Spinal cord (tissue), 10 donors: Measurements from ENCODE around the gene CCNB2. TPM values are rescaled to one million over a fixed set of nuclear protein-coding genes. Genes with fewer than 3 reads are reported as not detected.
"Not testable (repeated sequence)": the region's sequence is repeated elsewhere in the genome, so short reads cannot be mapped to it uniquely, and the experiment has no call there.

Source experiments
- DNase-seq, 6 donors: peaks; one replicate each; pipeline versions ENCODE4 v3.0.0 to v3.0.0-alpha.2; 2013 to 2015; ENCODE audit warnings: low spot score in 6 of 6, low read depth in 4 of 6
- H3K27ac ChIP-seq: one replicate; pipeline ENCODE4 v1.5.1; 2013; ENCODE audit warnings: low read depth, low read length, control low read depth
- H3K27me3 ChIP-seq: one replicate; pipeline ENCODE4 v1.6.1; 2013; ENCODE audit warnings: low read length; ENCODE audit not compliant: control insufficient read depth, insufficient read depth
- H3K36me3 ChIP-seq: one replicate; pipeline ENCODE4 v1.6.1; 2013; ENCODE audit warnings: low read length; ENCODE audit not compliant: control insufficient read depth, insufficient read depth
- H3K4me1 ChIP-seq: one replicate; pipeline ENCODE4 v1.6.1; 2013; ENCODE audit warnings: low read length; ENCODE audit not compliant: control insufficient read depth, insufficient read depth
- H3K4me3 ChIP-seq: one replicate; pipeline ENCODE4 v1.5.1; 2013; ENCODE audit warnings: low read depth, low read length, control low read depth
- H3K9me3 ChIP-seq: one replicate; pipeline ENCODE4 v1.6.1; 2013; ENCODE audit warnings: low read length; ENCODE audit not compliant: control insufficient read depth, insufficient read depth
- WGBS: methylation state at CpG from one replicate; pipeline ENCODE4 v1.1.5; 2013; ENCODE audit warnings: missing lambda C conversion rate; ENCODE audit not compliant: insufficient coverage; 5-methylcytosine and 5-hydroxymethylcytosine counted together
- polyA plus RNA-seq, 2 donors: library from polyadenylated mRNA; unstranded; fragments of 120-200 nt; gene quantifications; one replicate each; pipeline ENCODE4 v1.2.1, GENCODE V29; 2013; ENCODE audit not compliant: insufficient read length in 2 of 2
- total RNA-seq, 2 donors: library from RNA; depleted of rRNA in 1 of 2; stranded (reverse); fragments of 120-200 nt in 1 of 2; fragments of >200 nt in 1 of 2; gene quantifications; one replicate each; pipeline versions ENCODE4 v1.2.3 to v1.2.4, GENCODE V29; 2013 to 2014
- donor health status: healthy.

Gene CCNB2
- total and polyA plus RNA-seq, 4 donors: 11.2 to 18.8 (median 16.4) TPM

- H3K27me3 ChIP-seq, DNase-seq, H3K4me3 ChIP-seq, H3K4me1 ChIP-seq, H3K27ac ChIP-seq, H3K36me3 ChIP-seq, H3K9me3 ChIP-seq: not testable (repeated sequence)
- WGBS: no CpG with 5 or more reads among the region's 4 CpGs
Observed at GRCh38 chr15:59125683-59126082, 20.7 kb downstream of the CCNB2 start.

- not testable (repeated sequence) for H3K4me3 ChIP-seq, DNase-seq, H3K9me3 ChIP-seq, H3K27me3 ChIP-seq, H3K27ac ChIP-seq, H3K4me1 ChIP-seq
- H3K36me3 ChIP-seq: peaks cover 10% of the 10 kb centered on the region
- no CpG with 5 or more reads among the region's 1 CpG for WGBS
Observed at GRCh38 chr15:59127255-59127654, 22.3 kb downstream of the CCNB2 start.

- Histone ChIP-seq H3K27me3 (no peaks in the 10 kb centered on the region), H3K9me3 (peaks cover 2% of the 10 kb centered on the region), H3K4me1 (no peaks in the 10 kb centered on the region), H3K27ac (no peak overlapping the region), H3K4me3 (no peak overlapping the region), H3K36me3 (peaks cover 8% of the 10 kb centered on the region)
- no peak for DNase-seq
- 95% methylated on average over 14 of the region's 16 CpGs for WGBS
Observed at GRCh38 chr15:59131456-59131855, 26.5 kb downstream of the CCNB2 start.

GRCh38 chr15:59131969-59132562 lies 27.1 kb downstream of the CCNB2 start:
- peaks cover 12% of the 10 kb centered on the region for H3K36me3 ChIP-seq
- WGBS: 86% methylated on average over 2 of the region's 3 CpGs
- no peaks in the 10 kb centered on the region for H3K27me3 ChIP-seq
- no peak overlapping the region for H3K4me3 ChIP-seq
- H3K4me1 ChIP-seq: no peaks in the 10 kb centered on the region
- no peak overlapping the region for H3K27ac ChIP-seq
- peak in 1 of 6 donors; percentile 62 for DNase-seq
- peaks cover 2% of the 10 kb centered on the region for H3K9me3 ChIP-seq

GRCh38 chr15:59133929-59134427 lies 29.0 kb downstream of the CCNB2 start:
- Histone ChIP-seq H3K4me3 (no peak overlapping the region), H3K27ac (no peak overlapping the region), H3K9me3 (peaks cover 2% of the 10 kb centered on the region), H3K36me3 (peaks cover 16% of the 10 kb centered on the region), H3K4me1 (no peaks in the 10 kb centered on the region), H3K27me3 (no peaks in the 10 kb centered on the region)
- 95% methylated on average over 6 of the region's 6 CpGs for WGBS
- DNase-seq: no peak

- 63% methylated on average over 1 of the region's 2 CpGs for WGBS
- Histone ChIP-seq H3K27ac (no peak overlapping the region), H3K4me1 (peaks cover 4% of the 10 kb centered on the region), H3K36me3 (peaks cover 11% of the 10 kb centered on the region), H3K27me3 (no peaks in the 10 kb centered on the region), H3K9me3 (no peaks in the 10 kb centered on the region), H3K4me3 (no peak overlapping the region)
- no peak for DNase-seq
Observed at GRCh38 chr15:59137566-59137965, 32.6 kb downstream of the CCNB2 start.

- Histone ChIP-seq H3K27me3 (no peaks in the 10 kb centered on the region), H3K4me3 (no peak overlapping the region), H3K4me1 (peaks cover 4% of the 10 kb centered on the region), H3K27ac (no peak overlapping the region), H3K36me3 (peaks cover 13% of the 10 kb centered on the region), H3K9me3 (no peaks in the 10 kb centered on the region)
- WGBS: 63% methylated on average over 7 of the region's 7 CpGs
- DNase-seq: no peak
Observed at GRCh38 chr15:59138243-59138642, 33.3 kb downstream of the CCNB2 start.

- Histone ChIP-seq H3K27ac (no peak overlapping the region), H3K9me3 (no peaks in the 10 kb centered on the region), H3K4me1 (peaks cover 4% of the 10 kb centered on the region), H3K4me3 (no peak overlapping the region), H3K36me3 (peaks cover 14% of the 10 kb centered on the region), H3K27me3 (no peaks in the 10 kb centered on the region)
- peak in 2 of 6 donors; percentile 33 to 73 for DNase-seq
- 32% methylated on average over 3 of the region's 9 CpGs for WGBS
Observed at GRCh38 chr15:59140422-59141226, 35.7 kb downstream of the CCNB2 start.

- Histone ChIP-seq H3K4me1 (peaks cover 4% of the 10 kb centered on the region), H3K27me3 (no peaks in the 10 kb centered on the region), H3K4me3 (no peak overlapping the region), H3K36me3 (peaks cover 6% of the 10 kb centered on the region), H3K27ac (no peak overlapping the region), H3K9me3 (no peaks in the 10 kb centered on the region)
- 93% methylated on average over 5 of the region's 5 CpGs for WGBS
- no peak for DNase-seq
Observed at GRCh38 chr15:59143281-59143680, 38.3 kb downstream of the CCNB2 start.

GRCh38 chr15:59144594-59144993 lies 39.6 kb downstream of the CCNB2 start:
- H3K27me3 ChIP-seq, H3K36me3 ChIP-seq, H3K27ac ChIP-seq, H3K4me3 ChIP-seq, H3K9me3 ChIP-seq, H3K4me1 ChIP-seq: not testable (repeated sequence)
- 100% methylated on average over 2 of the region's 10 CpGs for WGBS
- peak in 2 of 6 donors; percentile 50 to 60 for DNase-seq
